SK-MEL-5 (cell line): ENCODE data around the gene TMEM132D. TPM values are rescaled to one million over a fixed set of nuclear protein-coding genes. Genes with fewer than 3 reads are reported as not detected.

Experiments
- DNase-seq: peaks from one replicate; pipeline ENCODE4 v3.0.0-alpha.2; 2016; ENCODE audit warnings: low read depth, low spot score
- in situ Hi-C: cut with HindIII; loops from 2 replicates; pipeline ENCODE4 v1.10.0; 2016; ENCODE audit warnings: low sequenced_read_pairs, high pct_unique_total_duplicates, low pct_unique_long_range_greater_than_20kb
- total RNA-seq: library from RNA; depleted of rRNA; stranded (reverse); fragments of >200 nt; shearing (Covaris generic); gene quantifications from 2 replicates; pipeline ENCODE4 v1.2.3, GENCODE V29; 2014

TMEM132D gene
- total RNA-seq, 1 experiment from 2014 or later: 0.03 TPM

GRCh38 chr12:129331356-129332085 is 572.3 kb downstream of the TMEM132D start:
- DNase-seq: peak; percentile 47
- in situ Hi-C loops: no loop called here

DNA sequence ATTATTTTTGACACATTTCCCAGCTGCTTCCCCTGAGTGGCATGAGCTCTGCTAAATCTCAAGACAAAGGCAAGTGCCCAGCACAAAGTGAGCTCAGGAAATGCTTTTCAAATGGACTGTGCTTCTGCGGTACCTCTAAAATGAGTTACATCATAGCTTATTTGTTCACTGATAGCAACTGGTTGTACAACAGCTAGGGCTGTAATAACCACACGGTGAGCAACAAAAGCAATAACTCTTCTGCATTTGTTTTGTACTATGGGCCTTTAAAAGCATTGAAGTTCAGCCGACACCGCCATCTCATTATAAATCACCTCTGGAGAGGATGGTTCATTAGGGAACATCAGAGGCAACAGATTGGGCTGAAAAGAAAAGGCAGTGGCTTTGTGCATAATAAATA is 575.6 kb downstream of the TMEM132D start:
- in situ Hi-C loops: no loop called here
- DNase-seq: no peak

- DNase-seq: no peak
- in situ Hi-C loops: no loop called here
Observed at GRCh38 chr12:129325566-129325965, 578.3 kb downstream of the TMEM132D start.

GRCh38 chr12:129312048-129312447 is 591.8 kb downstream of the TMEM132D start:
- in situ Hi-C loops: no loop called here

DNA sequence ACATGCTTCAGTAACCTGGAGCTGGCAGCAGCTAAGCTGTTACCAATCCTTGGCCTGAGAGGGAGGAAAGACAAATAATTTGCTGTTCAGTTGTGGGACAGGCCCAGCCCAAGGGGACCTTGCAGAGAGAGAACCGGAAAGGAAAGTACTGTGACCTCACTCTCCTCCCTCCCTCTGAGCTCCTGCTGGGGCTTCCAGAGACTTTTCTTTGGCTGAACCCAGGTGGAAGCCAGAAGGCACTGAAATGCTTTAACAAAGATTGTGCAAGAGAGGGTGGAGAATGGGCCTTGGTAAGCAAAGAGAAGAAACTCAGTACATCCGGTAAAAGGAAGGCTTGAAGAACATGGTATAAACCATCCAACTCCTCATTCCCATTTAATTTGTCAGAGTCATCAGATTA is 593.5 kb downstream of the TMEM132D start:
- in situ Hi-C loops: no loop called here
- peak; percentile 30 for DNase-seq

More at GRCh38 chr12:129312048-129312447, 591.8 kb downstream of the TMEM132D start:
- no peak for DNase-seq

- in situ Hi-C loops: no loop called here
- DNase-seq: no peak
Observed at GRCh38 chr12:129305851-129306250, 598.0 kb downstream of the TMEM132D start.

DNA sequence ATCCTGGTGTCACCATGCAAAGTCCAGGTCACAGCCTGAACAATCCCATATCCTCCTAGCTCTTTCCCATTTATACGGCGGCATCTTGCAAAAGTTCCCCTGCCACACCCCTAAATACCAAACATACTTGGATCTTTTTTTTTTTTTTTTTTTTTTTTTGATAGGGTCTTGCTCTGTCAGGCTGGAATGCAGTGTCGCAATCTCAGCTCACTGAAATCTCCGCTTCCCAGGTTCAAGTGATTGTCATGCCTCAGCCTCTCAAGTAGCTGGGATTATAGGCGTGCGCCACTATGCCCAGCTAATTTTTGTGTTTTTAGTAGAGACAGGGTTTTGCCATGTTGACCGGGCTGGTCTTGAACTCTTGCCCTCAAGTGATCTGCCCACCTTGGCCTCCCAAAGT is 599.3 kb downstream of the TMEM132D start:
- no peak for DNase-seq
- in situ Hi-C loops: no loop called here

GRCh38 chr12:129300011-129300410 is 603.8 kb downstream of the TMEM132D start:
- no peak for DNase-seq
- in situ Hi-C loops: no loop called here

DNA sequence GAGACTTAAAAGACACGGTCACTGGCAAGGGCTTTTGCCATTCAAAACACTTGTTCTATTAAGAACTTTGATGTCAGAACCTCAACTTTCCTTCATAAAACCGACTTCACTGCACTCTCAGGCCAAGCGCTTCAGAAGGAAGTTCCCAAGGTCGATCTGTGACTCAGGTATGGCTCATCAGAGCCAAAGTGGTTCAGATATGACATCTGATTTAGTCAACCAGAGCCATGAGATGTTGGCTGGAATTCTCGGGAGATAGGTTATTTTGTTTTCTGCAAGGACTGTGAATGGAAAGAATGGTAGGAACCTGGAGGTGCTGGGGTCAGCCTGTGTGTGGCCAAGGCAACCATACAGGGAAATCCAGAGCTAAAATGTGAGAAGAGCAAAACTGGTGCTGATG is 604.9 kb downstream of the TMEM132D start:
- no peak for DNase-seq
- in situ Hi-C loops: no loop called here

- no peak for DNase-seq
- in situ Hi-C loops: no loop called here
Observed at GRCh38 chr12:129296671-129297070, 607.2 kb downstream of the TMEM132D start.

DNA sequence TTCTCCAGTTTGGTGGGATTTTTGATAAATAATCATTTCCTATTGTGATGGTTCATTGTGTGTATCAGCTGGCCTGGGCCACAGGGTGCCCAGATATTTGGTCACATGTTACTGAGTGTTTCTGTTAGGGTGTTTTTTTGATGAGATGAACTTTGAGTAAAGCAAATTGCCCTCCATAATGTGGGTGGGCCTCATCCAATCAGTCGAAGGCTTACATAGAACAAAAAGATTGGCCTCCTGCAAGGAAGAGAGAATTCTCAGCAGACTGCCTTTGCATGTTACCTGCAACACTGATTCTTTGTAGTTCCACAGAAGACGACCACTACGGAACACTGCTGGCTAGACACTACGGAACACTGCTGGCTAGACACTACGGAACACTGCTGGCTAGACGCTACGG is 609.0 kb downstream of the TMEM132D start:
- in situ Hi-C loops: no loop called here
- no peak for DNase-seq

DNA sequence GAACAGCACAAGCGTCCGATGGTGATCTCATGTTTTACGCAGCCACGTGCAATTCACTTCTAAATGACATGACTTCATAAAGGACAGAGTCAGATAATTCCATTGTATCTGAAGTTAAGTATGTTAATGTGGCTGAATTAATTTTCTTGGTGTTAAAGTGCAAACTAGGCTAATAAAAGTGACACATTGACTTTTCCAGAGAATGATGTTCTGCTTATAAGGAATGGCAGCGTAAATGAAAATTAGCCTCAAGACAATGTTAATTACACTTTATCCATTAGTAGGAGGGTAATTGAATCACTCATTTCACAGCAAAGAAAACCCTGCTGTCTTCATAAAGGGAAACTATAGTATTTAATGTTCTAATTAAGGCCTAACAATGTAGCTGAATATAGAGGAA is 624.1 kb downstream of the TMEM132D start:
- DNase-seq: no peak
- in situ Hi-C loops: no loop called here

GRCh38 chr12:129276361-129277060 is 627.3 kb downstream of the TMEM132D start:
- no peak for DNase-seq
- in situ Hi-C loops: no loop called here

DNA sequence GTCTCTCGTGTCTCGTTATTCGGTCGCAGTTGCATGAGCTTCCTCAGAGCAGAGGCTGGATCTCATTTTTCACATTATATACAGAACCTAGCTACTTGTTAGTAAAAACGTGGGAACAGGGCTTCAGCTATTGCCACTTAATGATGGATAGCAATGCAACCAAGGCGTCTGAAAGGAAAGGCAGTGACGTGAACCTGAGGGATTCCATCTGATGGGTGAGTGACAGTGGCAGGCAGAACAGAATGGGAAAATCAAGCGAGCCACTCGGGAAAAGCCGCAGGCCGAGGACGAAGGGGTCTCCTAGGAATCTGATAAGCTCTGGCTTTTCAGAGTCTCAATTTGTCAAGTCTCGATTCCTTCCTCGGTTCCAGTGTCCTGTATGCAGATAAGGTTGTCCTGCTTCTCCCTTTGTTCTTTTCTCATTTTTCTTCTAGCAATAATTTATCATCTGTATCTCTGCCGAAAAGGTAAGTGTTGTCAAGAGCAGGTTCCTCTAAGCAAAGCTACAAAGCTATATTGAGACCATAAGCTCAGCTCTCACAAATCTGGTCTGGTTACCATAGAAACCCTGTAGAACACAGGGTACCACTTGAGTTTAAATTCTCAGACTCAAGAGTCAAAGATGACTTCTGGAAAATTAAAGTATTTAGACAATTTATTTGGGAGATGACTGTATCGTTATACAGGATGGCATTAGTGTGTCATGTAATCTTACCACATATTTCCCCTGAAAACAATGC is 633.9 kb downstream of the TMEM132D start:
- DNase-seq: no peak
- in situ Hi-C loops: no loop called here

DNA sequence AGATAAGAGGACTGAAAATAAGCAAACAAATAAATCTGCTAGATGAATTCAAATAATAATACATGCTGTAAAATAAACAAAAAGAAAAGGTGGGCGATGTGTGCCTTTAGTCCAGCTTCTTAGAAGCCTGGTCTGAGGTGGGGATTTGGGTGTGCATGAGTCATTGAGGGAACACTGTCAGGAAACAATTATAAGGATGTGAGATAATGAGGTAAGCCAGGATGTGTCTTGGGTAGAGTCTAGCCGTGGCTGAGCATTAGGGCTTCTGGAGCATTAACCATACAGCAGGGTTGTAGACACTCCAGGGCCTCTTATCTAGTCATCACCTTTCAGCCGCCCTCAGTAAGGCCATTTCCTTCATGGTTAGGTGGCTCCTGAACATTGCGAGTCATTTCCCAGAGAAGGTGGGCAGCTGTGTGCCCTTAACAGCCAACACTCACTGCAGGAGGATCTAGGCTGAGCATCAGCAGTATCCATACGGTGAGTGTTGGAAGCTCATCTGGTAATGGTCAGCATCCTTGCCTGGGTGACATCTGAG is 645.0 kb downstream of the TMEM132D start:
- in situ Hi-C loops: no loop called here
- no peak for DNase-seq

DNA sequence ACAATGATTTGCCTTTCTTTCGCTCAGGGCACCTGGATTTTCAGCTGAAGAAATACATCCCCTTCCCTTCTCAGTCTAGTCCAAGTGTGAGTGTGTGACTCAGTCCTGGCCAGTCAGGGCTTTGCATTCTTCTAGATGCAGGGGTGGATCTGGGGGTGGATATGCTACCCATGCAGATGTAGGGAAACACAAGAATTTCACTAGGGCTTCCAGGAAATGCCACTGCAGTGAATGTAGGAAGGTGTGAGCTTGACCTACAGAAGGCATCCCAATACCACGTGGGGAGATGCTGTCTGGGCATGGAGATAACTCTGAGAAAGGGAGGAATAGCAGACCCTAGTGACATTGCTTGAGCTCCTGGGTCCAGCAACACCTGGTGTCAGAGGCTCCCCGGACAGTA is 646.3 kb downstream of the TMEM132D start:
- DNase-seq: no peak
- in situ Hi-C loops: no loop called here

- no peak for DNase-seq
- in situ Hi-C loops: no loop called here
Observed at GRCh38 chr12:129246630-129247029, 657.2 kb downstream of the TMEM132D start.

- no peak for DNase-seq
- in situ Hi-C loops: no loop called here
Observed at GRCh38 chr12:129245769-129246168, 658.1 kb downstream of the TMEM132D start.
